ENCODE measurements around the gene ACTR1A.

- TF ChIP-seq CTCF (IDR thresholded peaks at IDR 0.05) (no peak), POLR2A (IDR thresholded peaks at IDR 0.05) (no peak)
Observed at GRCh38 chr10:102449321-102450123, 53.0 kb downstream of the ACTR1A start.
